ENCODE data around the gene COMT. TPM values are rescaled to one million over a fixed set of nuclear protein-coding genes. Genes with fewer than 3 reads are reported as not detected.
A peak's percentile ranks its signal among the peaks of the same experiment; 100 is the strongest.

COMT gene
- total and polyA plus RNA-seq, 11 donors = 69.7 to 249 (median 119) TPM

DNA sequence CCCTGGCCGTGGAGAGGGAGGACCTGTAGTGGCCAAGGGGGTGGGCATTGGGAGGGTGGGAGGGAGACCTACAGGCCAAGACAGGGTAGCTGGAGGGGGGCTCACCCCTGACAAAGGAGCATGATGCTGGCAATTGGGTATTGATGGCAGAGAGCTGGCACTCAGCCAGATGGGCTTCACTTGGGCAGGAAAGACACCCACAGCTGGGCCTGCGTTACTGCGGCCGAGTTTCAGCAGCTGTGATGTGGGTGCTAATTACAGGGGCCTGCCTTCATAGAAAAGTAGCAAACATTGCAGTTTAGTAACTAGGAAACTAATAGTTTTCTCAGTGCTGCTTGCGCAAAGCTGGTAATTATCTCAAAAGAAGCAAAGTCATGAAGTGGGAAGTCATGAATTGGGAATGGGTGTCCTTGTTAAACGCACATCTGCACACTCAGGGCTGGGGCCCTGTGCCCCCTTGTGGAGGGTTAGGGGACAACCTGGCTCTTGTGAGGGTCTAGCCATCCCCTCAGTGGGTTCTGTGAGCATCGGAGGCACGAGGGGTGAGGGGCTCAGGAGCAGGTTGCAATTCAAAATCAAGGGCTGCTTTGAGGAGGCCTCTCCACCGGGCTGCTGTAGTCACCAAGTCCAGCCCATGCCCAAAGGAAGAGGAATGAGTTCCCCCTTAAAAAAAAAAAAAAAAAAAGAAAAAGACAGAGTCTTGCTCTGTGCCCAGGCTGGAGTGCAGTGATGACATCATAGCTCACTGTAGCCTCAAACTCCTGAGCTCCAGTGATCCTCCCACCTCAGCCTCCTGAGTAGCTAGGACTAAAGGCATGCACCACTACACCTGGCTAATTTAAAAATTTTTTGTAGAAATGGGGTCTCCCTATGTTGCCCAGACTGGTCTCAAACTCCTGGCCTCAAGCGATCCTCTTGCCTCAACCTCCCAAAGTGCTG lies 24.5 kb downstream of the COMT start:
- no peak for TF ChIP-seq POLR2A (IDR thresholded peaks at IDR 0.05)
- TF ChIP-seq, protein P1, sequence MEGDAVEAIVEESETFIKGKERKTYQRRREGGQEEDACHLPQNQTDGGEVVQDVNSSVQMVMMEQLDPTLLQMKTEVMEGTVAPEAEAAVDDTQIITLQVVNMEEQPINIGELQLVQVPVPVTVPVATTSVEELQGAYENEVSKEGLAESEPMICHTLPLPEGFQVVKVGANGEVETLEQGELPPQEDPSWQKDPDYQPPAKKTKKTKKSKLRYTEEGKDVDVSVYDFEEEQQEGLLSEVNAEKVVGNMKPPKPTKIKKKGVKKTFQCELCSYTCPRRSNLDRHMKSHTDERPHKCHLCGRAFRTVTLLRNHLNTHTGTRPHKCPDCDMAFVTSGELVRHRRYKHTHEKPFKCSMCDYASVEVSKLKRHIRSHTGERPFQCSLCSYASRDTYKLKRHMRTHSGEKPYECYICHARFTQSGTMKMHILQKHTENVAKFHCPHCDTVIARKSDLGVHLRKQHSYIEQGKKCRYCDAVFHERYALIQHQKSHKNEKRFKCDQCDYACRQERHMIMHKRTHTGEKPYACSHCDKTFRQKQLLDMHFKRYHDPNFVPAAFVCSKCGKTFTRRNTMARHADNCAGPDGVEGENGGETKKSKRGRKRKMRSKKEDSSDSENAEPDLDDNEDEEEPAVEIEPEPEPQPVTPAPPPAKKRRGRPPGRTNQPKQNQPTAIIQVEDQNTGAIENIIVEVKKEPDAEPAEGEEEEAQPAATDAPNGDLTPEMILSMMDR (IDR thresholded peaks at IDR 0.05) = peak in 5 of 12 donors; percentile 7 to 31 (median 18)
- ATAC-seq = no peak
- Histone ChIP-seq H3K9me3 (no peaks in the 10 kb centered on the region), H3K27ac (peak overlapping the region in 1 of 12 donors; percentile 11), H3K36me3 (peaks cover 0 to 74% (median 63%) of the 10 kb centered on the region in 9 donors), H3K4me1 (peaks cover 0 to 32% (median 16%) of the 10 kb centered on the region in 12 donors), H3K4me3 (no peak overlapping the region), H3K27me3 (no peaks in the 10 kb centered on the region)
- WGBS, 4 donors = 83 to 87% (median 84%) methylated on average over 9 to 10 of the region's 10 CpGs
- intact Hi-C loops (cut with DNase I) = loop anchor here in 3 of 10 donors (10.0 kb wide), 2 partner anchors 119 to 159 kb away; partner anchors contain the start of gene DGCR8 (in 2 of the 3)
- DNase-seq = no peak

DNA sequence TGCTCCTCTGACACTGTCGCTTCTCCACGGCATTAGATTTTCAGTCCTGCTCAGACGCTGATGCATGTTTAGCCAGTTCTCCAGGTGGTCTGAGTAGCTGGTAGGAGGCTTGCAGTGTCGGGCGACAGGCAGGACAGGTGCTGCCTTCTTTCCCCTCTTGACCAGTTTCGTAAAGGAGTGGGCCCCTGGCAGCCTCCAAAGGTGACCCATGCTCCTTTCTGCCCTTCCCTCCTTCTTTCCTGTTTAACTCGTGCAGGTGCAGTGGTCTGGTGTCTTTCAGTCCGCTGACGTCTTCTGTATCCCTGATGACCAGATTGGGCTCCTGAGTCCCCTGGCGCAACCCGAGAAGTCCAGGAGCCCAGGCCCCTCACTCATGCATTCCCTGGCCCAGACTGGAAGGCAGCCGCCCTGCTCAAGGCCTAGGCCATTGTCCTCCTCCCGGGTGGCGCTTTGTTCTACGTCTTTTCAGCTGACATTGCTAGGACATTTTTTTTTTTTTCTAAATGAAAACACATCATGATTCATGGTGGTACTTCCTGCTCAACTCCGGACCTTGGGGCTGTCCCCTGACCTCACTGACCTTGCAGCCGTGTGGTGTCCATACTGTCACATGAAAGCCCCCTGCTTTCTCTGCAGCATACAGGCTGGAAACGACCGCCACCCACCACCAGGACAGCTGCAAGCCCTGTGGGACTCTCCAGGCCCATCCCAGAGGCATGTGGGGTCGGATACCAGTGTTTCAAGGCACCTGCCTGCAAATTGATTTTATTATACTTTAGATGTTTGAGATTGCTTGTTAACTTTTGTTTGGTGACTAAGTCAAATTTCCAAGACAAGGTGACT lies 25.6 kb downstream of the COMT start:
- Histone ChIP-seq H3K4me1 (peaks cover 0 to 31% (median 12%) of the 10 kb centered on the region in 12 donors), H3K4me3 (no peak overlapping the region), H3K27me3 (no peaks in the 10 kb centered on the region), H3K9me3 (no peaks in the 10 kb centered on the region), H3K27ac (no peak overlapping the region), H3K36me3 (peaks cover 0 to 78% (median 70%) of the 10 kb centered on the region in 9 donors)
- DNase-seq = no peak
- no peak for TF ChIP-seq POLR2A (IDR thresholded peaks at IDR 0.05)
- TF ChIP-seq, protein P1 (IDR thresholded peaks at IDR 0.05) = no peak
- intact Hi-C loops (cut with DNase I) = loop anchor here in 3 of 10 donors (10.0 kb wide), 2 partner anchors 118 to 158 kb away; partner anchors contain the start of gene DGCR8 (in 2 of the 3)
- WGBS, 4 donors = 71 to 74% (median 73%) methylated on average over 20 of the region's 20 CpGs
- no peak for ATAC-seq

DNA sequence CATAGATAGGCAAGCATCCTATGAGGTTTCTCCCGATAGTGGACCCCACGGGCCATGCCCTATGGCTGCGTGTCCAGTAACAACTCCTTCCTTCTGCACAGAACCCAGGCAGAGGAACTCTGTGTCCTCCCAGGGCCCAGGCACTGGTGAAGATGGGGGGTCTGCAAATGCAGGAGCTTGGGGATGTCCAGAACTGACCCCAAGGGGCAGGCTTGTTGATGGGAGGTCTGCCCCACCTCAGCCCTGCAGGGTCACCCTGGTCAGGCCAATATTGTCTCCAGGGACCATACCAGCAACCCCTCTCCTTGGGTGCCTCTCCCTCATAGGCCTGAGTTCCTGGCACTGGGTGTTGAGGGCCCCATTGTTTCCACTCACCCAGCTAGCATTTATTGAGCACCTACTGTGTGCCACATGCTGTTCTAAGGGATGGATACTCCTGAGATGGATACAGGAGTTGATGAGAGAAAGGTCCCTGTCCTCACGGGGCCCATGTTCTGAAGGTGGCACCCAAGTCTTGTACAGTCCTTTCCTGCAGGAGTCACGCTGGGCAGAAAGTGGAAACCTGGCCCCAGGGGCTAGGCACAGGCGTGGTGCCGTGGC lies 26.4 kb downstream of the COMT start:
- Histone ChIP-seq H3K4me3 (no peak overlapping the region), H3K36me3 (peaks cover 0 to 86% (median 68%) of the 10 kb centered on the region in 9 donors), H3K27me3 (no peaks in the 10 kb centered on the region), H3K27ac (no peak overlapping the region), H3K4me1 (peaks cover 0 to 25% (median 5%) of the 10 kb centered on the region in 12 donors), H3K9me3 (no peaks in the 10 kb centered on the region)
- TF ChIP-seq, protein P1 (IDR thresholded peaks at IDR 0.05) = no peak
- TF ChIP-seq POLR2A (IDR thresholded peaks at IDR 0.05) = no peak
- DNase-seq (no peak), ATAC-seq (no peak)
- WGBS, 4 donors = 90 to 93% (median 91%) methylated on average over 5 to 7 of the region's 7 CpGs
- intact Hi-C loops (cut with DNase I) = loop anchor here in 3 of 10 donors (10.0 kb wide), 2 partner anchors 117 to 157 kb away; partner anchors contain the start of gene DGCR8 (in 2 of the 3)
